ENCODE results near the gene PICALM.

Gene PICALM

GRCh38 chr11:85974122-85974521 is 94.8 kb downstream of the PICALM start:
- no peak for DNase-seq (ENCODE audit: low read depth)
- TF ChIP-seq CTCF (IDR thresholded peaks at IDR 0.05; ENCODE audit: insufficient read depth, low read depth, low read length, missing control alignments), result no peak

GRCh38 chr11:85970593-85970992 is 98.3 kb downstream of the PICALM start:
- DNase-seq (ENCODE audit: low read depth), result no peak
- no peak overlapping the region for H3K4me3 ChIP-seq (ENCODE audit: low read depth, low read length)
- TF ChIP-seq CTCF (IDR thresholded peaks at IDR 0.05; ENCODE audit: insufficient read depth, low read depth, low read length, missing control alignments), result no peak

More at GRCh38 chr11:85974122-85974521, 94.8 kb downstream of the PICALM start:
- H3K4me3 ChIP-seq (ENCODE audit: low read depth, low read length), result no peak overlapping the region

DNA sequence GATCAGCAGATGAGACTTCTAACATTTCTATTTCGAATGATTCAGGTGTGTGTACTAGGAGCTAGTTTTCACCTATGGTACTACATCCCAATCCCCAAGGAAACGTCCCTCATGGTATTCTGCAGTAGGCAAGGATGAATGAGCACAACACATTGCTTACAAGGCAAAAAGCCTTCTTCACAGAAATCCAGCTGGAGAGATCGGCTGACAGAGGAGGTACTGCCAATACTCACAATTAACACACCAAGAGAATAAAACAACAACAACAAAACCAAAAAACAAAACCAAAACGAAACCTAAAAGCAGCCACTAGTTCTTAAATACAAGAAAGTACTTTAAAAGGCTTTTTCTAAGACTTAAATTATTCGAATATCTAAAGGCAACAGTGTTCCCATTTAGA is 101.4 kb downstream of the PICALM start:
- no peak overlapping the region for H3K4me3 ChIP-seq (ENCODE audit: low read depth, low read length)
- no peak for DNase-seq (ENCODE audit: low read depth)
- TF ChIP-seq CTCF (IDR thresholded peaks at IDR 0.05; ENCODE audit: insufficient read depth, low read depth, low read length, missing control alignments), result no peak

DNA sequence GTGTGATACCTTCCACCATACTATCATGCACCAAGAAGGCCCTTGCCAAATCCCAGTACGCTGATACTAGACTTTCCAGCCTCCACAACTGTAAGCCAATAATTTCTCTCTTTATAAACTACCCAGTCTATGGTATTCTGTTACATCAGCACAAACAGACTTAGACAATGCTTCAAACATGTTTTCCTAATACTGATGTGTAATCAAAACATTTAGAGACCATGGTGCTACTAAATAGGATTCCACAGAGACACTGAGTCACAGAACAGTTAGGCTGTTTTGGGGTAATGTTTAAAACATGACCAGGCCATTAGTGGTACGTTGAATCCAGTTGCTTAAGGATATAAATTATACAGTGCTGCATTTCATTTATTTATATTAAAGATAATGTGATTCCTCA is 103.7 kb downstream of the PICALM start:
- TF ChIP-seq CTCF (IDR thresholded peaks at IDR 0.05; ENCODE audit: insufficient read depth, low read depth, low read length, missing control alignments), result no peak
- DNase-seq (ENCODE audit: low read depth), result no peak
- H3K4me3 ChIP-seq (ENCODE audit: low read depth, low read length), result no peak overlapping the region

DNA sequence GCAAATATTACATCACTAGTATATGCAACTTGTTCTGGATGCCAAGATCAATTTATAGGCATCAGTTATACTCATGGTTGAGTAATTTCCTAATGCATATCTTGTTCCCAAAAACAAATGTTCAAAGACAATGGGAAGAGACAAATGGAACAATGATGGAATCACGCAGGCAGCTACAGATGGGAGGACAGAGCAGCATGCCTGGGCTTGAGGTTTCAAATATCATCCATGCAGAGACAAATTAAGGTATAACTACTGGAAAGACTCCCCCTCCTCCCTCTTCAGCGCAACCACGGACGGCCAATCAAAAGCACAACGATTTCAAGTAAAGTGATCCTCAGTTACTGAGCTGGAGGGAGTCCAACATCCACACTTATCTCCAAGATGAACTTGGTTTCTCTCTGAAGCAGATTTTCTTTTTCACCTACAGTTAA is 106.9 kb downstream of the PICALM start:
- H3K4me3 ChIP-seq (ENCODE audit: low read depth, low read length), result no peak overlapping the region
- no peak for DNase-seq (ENCODE audit: low read depth)
- TF ChIP-seq CTCF (IDR thresholded peaks at IDR 0.05; ENCODE audit: insufficient read depth, low read depth, low read length, missing control alignments), result no peak

DNA sequence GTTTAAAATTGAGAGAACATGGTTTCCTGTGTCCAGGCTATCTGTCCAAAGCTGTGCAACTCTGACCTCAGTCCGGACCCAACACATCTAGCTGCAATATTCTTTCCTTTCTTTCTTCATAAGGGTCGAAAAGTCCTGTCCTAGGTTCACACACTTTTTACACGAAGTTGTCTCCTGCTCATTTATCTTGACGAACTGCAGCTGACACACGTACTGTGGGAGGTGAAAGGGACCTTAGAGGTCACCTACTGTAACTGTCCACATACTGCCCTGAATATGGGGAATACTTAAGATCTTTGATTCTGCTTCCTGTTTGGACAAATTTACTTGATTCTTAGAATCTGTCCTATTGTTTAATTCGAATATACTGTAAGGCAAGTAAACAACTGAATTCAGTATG is 107.8 kb downstream of the PICALM start:
- TF ChIP-seq CTCF (IDR thresholded peaks at IDR 0.05; ENCODE audit: insufficient read depth, low read depth, low read length, missing control alignments), result no peak
- H3K4me3 ChIP-seq (ENCODE audit: low read depth, low read length), result no peak overlapping the region
- DNase-seq (ENCODE audit: low read depth), result no peak

- no peak for DNase-seq (ENCODE audit: low read depth)
- no peak for TF ChIP-seq CTCF (IDR thresholded peaks at IDR 0.05; ENCODE audit: insufficient read depth, low read depth, low read length, missing control alignments)
- H3K4me3 ChIP-seq (ENCODE audit: low read depth, low read length), result no peak overlapping the region
Measured at GRCh38 chr11:85960678-85961077, 108.2 kb downstream of the PICALM start.
